ENCODE measurements around the gene TGFB1. TPM values are rescaled to one million over a fixed set of nuclear protein-coding genes. Genes with fewer than 3 reads are reported as not detected.

Gene TGFB1
- total RNA-seq: 24.7 and 38.9 TPM in 2 replicates

GRCh38 chr19:41353466-41354342 is at the start of gene TGFB1:
Gene TGFB1, minus strand, starts transcription at chr19:41353922. Its CDS starts 878 bp downstream, at chr19:41353044.

GRCh38 chr19:41397086-41398049 is 43.6 kb upstream of the TGFB1 start, which contains the start of the genes BCKDHA and EXOSC5:
Gene BCKDHA, plus strand, starts transcription at chr19:41397818. Its CDS starts 10 bp downstream, at chr19:41397828.
Gene EXOSC5, minus strand, starts transcription at chr19:41397359. Its CDS starts 31 bp downstream, at chr19:41397328.

GRCh38 chr19:41376241-41376997 is 22.7 kb upstream of the TGFB1 start, which contains the start of gene TMEM91:
Gene TMEM91, plus strand, starts transcription at chr19:41376533. Its CDS starts 1,777 bp downstream, at chr19:41378310.

GRCh38 chr19:41363753-41364523 is 10.2 kb upstream of the TGFB1 start, which contains the start of gene B9D2:
Gene B9D2, minus strand, starts transcription at chr19:41364149. Its CDS starts 630 bp downstream, at chr19:41363519.

GRCh38 chr19:41310033-41310831 is 43.5 kb downstream of the TGFB1 start, which contains the start of gene CCDC97:
Gene CCDC97, plus strand, starts transcription at chr19:41310172. Its CDS starts 139 bp downstream, at chr19:41310311.

Other genes starting within 250 kb of the TGFB1 start
- not detected in 2 replicates for gene CYP2F1, start 239.5 kb downstream of the TGFB1 start, total RNA-seq
- 0.65 TPM in 1 of 2 replicates, not detected in the other for gene CYP2S1, start 160.7 kb downstream of the TGFB1 start, total RNA-seq
- 141 and 148 TPM in 2 replicates for gene AXL, start 134.7 kb downstream of the TGFB1 start, total RNA-seq
- gene HNRNPUL1, start 89.5 kb downstream of the TGFB1 start, total RNA-seq: 102 and 107 TPM in 2 replicates
- 6.5 and 8.7 TPM in 2 replicates for gene CCDC97, start 43.8 kb downstream of the TGFB1 start, total RNA-seq
- gene B9D2, start 10.2 kb upstream of the TGFB1 start, total RNA-seq: 2.9 and 3.7 TPM in 2 replicates
- gene TMEM91, start 22.6 kb upstream of the TGFB1 start, total RNA-seq: 10.2 and 16.6 TPM in 2 replicates
- 17.7 and 31.6 TPM in 2 replicates for gene EXOSC5, start 43.4 kb upstream of the TGFB1 start, total RNA-seq
- 34.8 and 47.7 TPM in 2 replicates for gene BCKDHA, start 43.9 kb upstream of the TGFB1 start, total RNA-seq
- 1.8 and 7.6 TPM in 2 replicates for gene B3GNT8, start 73.5 kb upstream of the TGFB1 start, total RNA-seq
- gene DMAC2, start 86.0 kb upstream of the TGFB1 start, total RNA-seq: 31.8 and 46.6 TPM in 2 replicates
- gene ERICH4, start 89.2 kb upstream of the TGFB1 start, total RNA-seq: not detected in 2 replicates
- gene CEACAM21, start 222.2 kb upstream of the TGFB1 start, total RNA-seq: not detected in 2 replicates

Measured in cardiac atrium fibroblast (primary cell).